CD4-positive, alpha-beta T cell (primary cell): ENCODE measurements around the gene C1orf185. TPM values are rescaled to one million over a fixed set of nuclear protein-coding genes. Genes with fewer than 3 reads are reported as not detected.
A peak's percentile ranks its signal among the peaks of the same experiment; 100 is the strongest.

Source experiments
- ATAC-seq: fragments of 200-7000 bp; cut with Tn5 transposase; one replicate; pipeline ENCODE4 v1.10.0; 2022; ENCODE audit warnings: mild to moderate bottlenecking; ENCODE audit not compliant: poor library complexity
- CTCF ChIA-PET: fragments of 350-600 bp; sonication (Branson Sonifier 250); formaldehyde crosslinking; loops from one replicate; lab custom pipeline; 2021; ENCODE audit warnings: antibody characterized with exemption, inconsistent platforms; lab: Charles Lee
- POLR2A ChIA-PET: fragments of 350-600 bp; sonication (Branson Sonifier 250); formaldehyde crosslinking; loops from one replicate; lab custom pipeline; 2021; ENCODE audit warnings: antibody characterized with exemption, inconsistent platforms; lab: Charles Lee
- DNase-seq, 14 experiments: peaks; one replicate each; pipeline ENCODE4 v3.0.0-alpha.2; 2013 to 2020; ENCODE audit warnings: mixed read lengths in 2 of 14
- H3K27ac ChIP-seq, 2 donors: one replicate each; pipeline versions ENCODE4 v1.5.1 to v1.7.0; 2013; ENCODE audit warnings: low read length in 2 of 2, low read depth in 1 of 2, mild to moderate bottlenecking in 1 of 2
- H3K27me3 ChIP-seq, 2 experiments: 1 replicate in 1 of 2; 2 replicates in 1 of 2; pipeline versions ENCODE4 v1.6.1 to v1.7.0; 2013; ENCODE audit warnings: low read length in 2 of 2, control low read depth in 1 of 2, mild to moderate bottlenecking in 1 of 2, moderate library complexity in 1 of 2; ENCODE audit not compliant: insufficient read depth in 2 of 2, control insufficient read depth in 1 of 2
- H3K36me3 ChIP-seq: one replicate; pipeline ENCODE4 v1.6.1; 2013; ENCODE audit warnings: low read length, control low read depth; ENCODE audit not compliant: insufficient read depth
- H3K4me1 ChIP-seq: one replicate; pipeline ENCODE4 v1.6.1; 2013; ENCODE audit warnings: low read length, control low read depth; ENCODE audit not compliant: insufficient read depth
- H3K4me3 ChIP-seq: one replicate; pipeline ENCODE4 v1.5.1; 2013; ENCODE audit warnings: mild to moderate bottlenecking, low read length, moderate library complexity
- H3K9me3 ChIP-seq, 2 experiments: 1 replicate in 1 of 2; 2 replicates in 1 of 2; pipeline versions ENCODE4 v1.6.1 to v1.7.0; 2013; ENCODE audit warnings: low read length in 2 of 2, mild to moderate bottlenecking in 2 of 2, control low read depth in 1 of 2, moderate library complexity in 1 of 2; ENCODE audit not compliant: control insufficient read depth in 1 of 2, insufficient read depth in 1 of 2
- H3K27ac Mint-ChIP-seq: one replicate; pipeline ENCODE4 v1.8.0; 2020; ENCODE audit warnings: mixed read lengths
- H3K27me3 Mint-ChIP-seq: one replicate; pipeline ENCODE4 v1.8.0; 2021; ENCODE audit warnings: mixed read lengths
- H3K36me3 Mint-ChIP-seq: one replicate; pipeline ENCODE4 v1.8.0; 2021; ENCODE audit warnings: low read depth, mixed read lengths
- H3K4me1 Mint-ChIP-seq: one replicate; pipeline ENCODE4 v1.8.0; 2021; ENCODE audit warnings: low read depth, mixed read lengths
- H3K4me3 Mint-ChIP-seq: one replicate; pipeline ENCODE4 v1.8.0; 2020; ENCODE audit warnings: mild to moderate bottlenecking, mixed read lengths
- H3K9me3 Mint-ChIP-seq: one replicate; pipeline ENCODE4 v1.8.0; 2020; ENCODE audit warnings: mixed read lengths
- CTCF ChIP-seq: fragments of 200-600 bp; IDR thresholded peaks from one replicate; pipeline ENCODE4 v1.8.0; 2022; ENCODE audit warnings: antibody characterized with exemption, mild to moderate bottlenecking
- intact Hi-C, 2 experiments: fragments of 100-400 bp; cut with DNase I in 1 of 2; cut with micrococcal nuclease in 1 of 2; formaldehyde crosslinking; loops; one replicate each; pipeline versions ENCODE4 v1.15.1 to v1.9.0; 2023 to 2025; cut with DNase I, micrococcal nuclease
- polyA plus RNA-seq, 2 donors: library from polyadenylated mRNA; unstranded; fragments of 120-200 nt; gene quantifications; one replicate each; pipeline ENCODE4 v1.2.1, GENCODE V29; 2013
- total RNA-seq, 174 experiments: library from RNA in 2 of 174; stranded (reverse) in 2 of 174; gene quantifications; one replicate each; pipeline ENCODE4 v1.2.3 and lab custom pipeline; 2021 to 2026

Gene C1orf185
- not detected for total RNA-seq
- not detected for polyA plus RNA-seq (2013, experiment 1 of 2)
- polyA plus RNA-seq (2013, experiment 2 of 2): not detected
- total RNA-seq (lab: John Stamatoyannopoulos, UW): 0 to 0.16 (median 0) reads per million in 172 experiments

- Mint-ChIP-seq H3K9me3 (no peaks in the 10 kb centered on the region), H3K4me1 (no peaks in the 10 kb centered on the region), H3K27me3 (peaks cover 9% of the 10 kb centered on the region), H3K27ac (no peak within 1 kb of the TSS), H3K4me3 (no peak within 1 kb of the TSS), H3K36me3 (no peaks in the 10 kb centered on the region)
- Histone ChIP-seq H3K4me1 (no peaks in the 10 kb centered on the region), H3K36me3 (no peaks in the 10 kb centered on the region), H3K9me3 (no peaks in the 10 kb centered on the region), H3K27me3 (no peaks in the 10 kb centered on the region), H3K27ac (no peak within 1 kb of the TSS), H3K4me3 (no peak within 1 kb of the TSS)
- CTCF ChIA-PET: no interaction called here
- POLR2A ChIA-PET: no interaction called here
- no peak for ATAC-seq
- DNase-seq: no peak
- intact Hi-C loops: no loop called here
- TF ChIP-seq CTCF: no peak
Measured at GRCh38 chr1:51101976-51102375, at the start of gene C1orf185. TSS of gene C1orf185 (plus strand) at chr1:51102228. CDS start at chr1:51102234, 6 bp downstream.

DNA sequence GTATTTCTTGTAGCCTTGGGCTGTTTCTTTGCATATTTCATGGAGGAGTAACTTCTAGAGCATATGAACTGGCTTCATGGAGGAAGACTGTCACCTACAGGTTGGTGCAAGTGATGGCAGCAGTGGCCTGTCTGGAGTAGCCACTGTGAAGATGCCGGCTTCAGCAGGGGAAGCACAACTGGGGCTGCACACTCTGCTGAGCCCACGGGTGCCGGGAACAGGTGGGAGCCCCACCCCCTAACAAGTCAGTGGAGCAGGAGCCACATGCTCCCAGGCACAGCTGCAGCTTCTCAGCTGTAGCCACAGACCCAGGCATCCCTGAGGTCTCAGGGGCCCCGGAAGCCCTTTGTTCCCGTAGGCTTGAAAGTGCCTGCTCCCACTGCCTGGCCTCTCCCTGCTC is 43.2 kb upstream of the C1orf185 start:
- no peaks in the 10 kb centered on the region for H3K27me3 ChIP-seq
- H3K9me3 ChIP-seq: peaks cover 0 to 13% of the 10 kb centered on the region in 2 experiments
- H3K4me1 ChIP-seq: no peaks in the 10 kb centered on the region
- peaks cover 19% of the 10 kb centered on the region for H3K27me3 Mint-ChIP-seq
- no peaks in the 10 kb centered on the region for H3K4me1 Mint-ChIP-seq
- H3K4me3 ChIP-seq: no peak overlapping the region
- CTCF ChIA-PET: no interaction called here
- POLR2A ChIA-PET: no interaction called here
- ATAC-seq: no peak
- peaks cover 8% of the 10 kb centered on the region for H3K9me3 Mint-ChIP-seq
- no peak overlapping the region for H3K27ac Mint-ChIP-seq
- intact Hi-C loops: no loop called here
- no peak overlapping the region for H3K27ac ChIP-seq
- no peak for TF ChIP-seq CTCF
- no peaks in the 10 kb centered on the region for H3K36me3 Mint-ChIP-seq
- H3K4me3 Mint-ChIP-seq: no peak overlapping the region
- DNase-seq: peak in 4 of 14 experiments; percentile 11 to 41 (median 30)
- no peaks in the 10 kb centered on the region for H3K36me3 ChIP-seq

GRCh38 chr1:51061231-51061918 is 40.7 kb upstream of the C1orf185 start:
- H3K27me3 ChIP-seq: no peaks in the 10 kb centered on the region
- TF ChIP-seq CTCF: no peak
- Mint-ChIP-seq H3K27me3 (peaks cover 24% of the 10 kb centered on the region), H3K4me3 (no peak overlapping the region), H3K27ac (no peak overlapping the region), H3K4me1 (no peaks in the 10 kb centered on the region), H3K9me3 (peaks cover 8% of the 10 kb centered on the region), H3K36me3 (no peaks in the 10 kb centered on the region)
- no peaks in the 10 kb centered on the region for H3K4me1 ChIP-seq
- no peaks in the 10 kb centered on the region for H3K36me3 ChIP-seq
- no peak for DNase-seq
- peaks cover 0 to 13% of the 10 kb centered on the region in 2 experiments for H3K9me3 ChIP-seq
- intact Hi-C loops: no loop called here
- no peak overlapping the region for H3K4me3 ChIP-seq
- no peak for ATAC-seq
- POLR2A ChIA-PET: no interaction called here
- no peak overlapping the region for H3K27ac ChIP-seq
- CTCF ChIA-PET: no interaction called here
